A673 (cell line): Measurements from ENCODE around the gene GBE1. TPM values are rescaled to one million over a fixed set of nuclear protein-coding genes. Genes with fewer than 3 reads are reported as not detected.

Experiments used
- BruUV-seq: library from RNA; stranded (reverse); fragments of 400-500 nt; replicated peaks from 2 replicates; lab custom pipeline; 2021; lab: Mats Ljungman, UMichigan
- CTCF ChIA-PET: fragments of 300-600 bp; sonication (Branson Sonifier 250); formaldehyde crosslinking; loops from one replicate; lab custom pipeline; 2022; ENCODE audit warnings: antibody characterized with exemption; lab: Charles Lee
- POLR2A ChIA-PET: fragments of 300-600 bp; sonication (Branson Sonifier 250); formaldehyde crosslinking; loops from one replicate; lab custom pipeline; 2022; ENCODE audit warnings: antibody characterized with exemption; ENCODE audit not compliant: low non-redundant PET; lab: Charles Lee
- DNase-seq: peaks from one replicate; pipeline ENCODE4 v3.0.0-alpha.2; 2015; ENCODE audit warnings: low spot score
- H3K27ac ChIP-seq: fragments of 200-600 bp; sonication (generic); 2 replicates; pipeline ENCODE4 v1.5.1; 2016; ENCODE audit warnings: mixed run types, low read depth, mild to moderate bottlenecking, mixed read lengths, antibody characterized with exemption, low read length; ENCODE audit not compliant: poor library complexity, severe bottlenecking
- H3K27me3 ChIP-seq: fragments of 200-600 bp; sonication (generic); replicated peaks from 2 replicates; pipeline ENCODE4 v1.6.1; 2017; ENCODE audit warnings: mixed run types, low read depth, mild to moderate bottlenecking, mixed read lengths, antibody characterized with exemption, low read length; ENCODE audit not compliant: insufficient read depth, poor library complexity
- H3K36me3 ChIP-seq: fragments of 200-600 bp; sonication (generic); 2 replicates; pipeline ENCODE4 v1.6.1; 2016; ENCODE audit warnings: mixed run types, mild to moderate bottlenecking, mixed read lengths, antibody characterized with exemption, low read length; ENCODE audit not compliant: insufficient read depth, poor library complexity, severe bottlenecking
- H3K4me1 ChIP-seq: fragments of 200-600 bp; sonication (generic); 2 replicates; pipeline ENCODE4 v1.6.1; 2017; ENCODE audit warnings: mixed run types, mild to moderate bottlenecking, mixed read lengths, antibody characterized with exemption, low read length; ENCODE audit not compliant: insufficient read depth, poor library complexity, severe bottlenecking
- H3K4me3 ChIP-seq: fragments of 200-600 bp; sonication (generic); 2 replicates; pipeline ENCODE4 v1.5.1; 2016; ENCODE audit warnings: low read depth, mixed run types, mild to moderate bottlenecking, mixed read lengths, low read length; ENCODE audit not compliant: poor library complexity, severe bottlenecking
- H3K9me3 ChIP-seq: fragments of 200-600 bp; sonication (generic); 2 replicates; pipeline ENCODE4 v1.6.1; 2016; ENCODE audit warnings: mixed run types, low read depth, mild to moderate bottlenecking, mixed read lengths, antibody characterized with exemption, low read length; ENCODE audit not compliant: poor library complexity, severe bottlenecking
- CTCF ChIP-seq: fragments of 300-800, 200-600 bp; sonication (generic); conservative IDR thresholded peaks from 2 replicates; pipeline ENCODE4 v1.5.1; 2017; ENCODE audit warnings: low read depth, mild to moderate bottlenecking, antibody characterized with exemption, low read length, moderate library complexity, mixed read lengths
- EZH2 ChIP-seq: fragments of 200-600 bp; sonication (generic); IDR thresholded peaks from 2 replicates; pipeline ENCODE4 v1.6.1; 2017; ENCODE audit warnings: borderline replicate concordance, low read depth, mild to moderate bottlenecking, mixed read lengths, antibody characterized with exemption, low read length; ENCODE audit not compliant: poor library complexity, severe bottlenecking
- intact Hi-C: fragments of 100-400 bp; cut with micrococcal nuclease; formaldehyde crosslinking; loops from one replicate; pipeline ENCODE4 v1.10.0; 2022; ENCODE audit not compliant: unreplicated experiment
- total RNA-seq: library from RNA; stranded (reverse); gene quantifications from 2 replicates; pipeline ENCODE4 v1.2.3, GENCODE V29; 2021

GBE1 gene
- total RNA-seq, 1 experiment from 2014 or later, result 8.2 TPM

DNA sequence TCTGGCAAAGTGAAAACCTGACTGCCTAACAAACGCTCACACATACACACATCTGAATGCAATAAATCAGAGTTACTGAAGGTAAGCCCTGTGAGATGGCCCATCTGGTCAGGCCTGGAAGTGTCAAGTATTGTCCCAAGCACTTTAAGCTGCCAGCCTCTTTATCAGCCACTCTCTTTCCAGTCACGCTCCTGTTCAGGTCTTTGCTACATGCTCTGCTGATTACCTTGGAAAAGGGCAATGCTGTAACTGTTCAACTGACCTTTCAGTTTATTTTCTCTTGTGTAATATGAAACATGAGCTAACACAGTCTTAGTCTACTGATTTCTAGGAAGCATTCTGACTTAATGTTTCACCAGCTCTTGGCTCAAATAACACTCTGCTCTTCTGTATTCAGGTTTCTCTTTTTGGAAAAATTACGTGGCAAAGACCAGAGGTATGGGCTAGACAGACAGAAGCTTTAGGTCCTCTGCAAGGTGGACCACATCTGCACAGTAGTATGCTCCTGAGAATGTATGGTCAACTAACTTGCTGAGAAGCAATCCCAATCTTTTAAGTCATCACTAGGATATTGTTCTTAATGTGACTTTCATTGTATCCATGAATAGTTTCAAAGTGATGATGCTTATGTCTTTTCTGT is 44.5 kb downstream of the GBE1 start:
- CTCF ChIA-PET, result no interaction called here
- H3K27me3 ChIP-seq, result no peaks in the 10 kb centered on the region
- BruUV-seq, result no TSS peak
- no peaks in the 10 kb centered on the region for H3K9me3 ChIP-seq
- intact Hi-C loops, result no loop called here
- POLR2A ChIA-PET, result no interaction called here
- no peak overlapping the region for H3K4me3 ChIP-seq
- H3K36me3 ChIP-seq, result no peaks in the 10 kb centered on the region
- DNase-seq, result no peak
- no peak overlapping the region for H3K27ac ChIP-seq
- TF ChIP-seq EZH2 (no peak), CTCF (no peak)
- H3K4me1 ChIP-seq, result no peaks in the 10 kb centered on the region

DNA sequence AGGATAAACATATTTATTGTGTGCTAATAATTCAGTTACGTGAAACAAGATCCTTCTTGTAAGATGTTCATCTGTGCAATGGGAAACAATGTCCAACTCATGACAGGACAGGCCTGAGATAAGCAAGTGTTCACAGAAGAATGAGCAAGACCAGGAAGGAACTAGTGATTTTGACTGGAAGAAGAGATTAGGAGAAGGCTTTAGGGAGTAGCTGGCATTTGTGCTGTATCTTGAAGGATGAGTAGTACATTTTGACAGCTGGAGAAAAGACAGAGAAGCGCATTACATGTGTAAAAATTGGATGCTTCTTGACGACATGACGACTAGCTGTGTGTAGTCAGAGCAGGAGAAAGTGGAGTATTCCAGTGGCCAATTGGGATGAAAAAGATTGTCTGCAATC is 48.4 kb downstream of the GBE1 start:
- H3K4me1 ChIP-seq, result no peaks in the 10 kb centered on the region
- H3K4me3 ChIP-seq, result no peak overlapping the region
- no peak for DNase-seq
- TF ChIP-seq EZH2, result no peak
- no peaks in the 10 kb centered on the region for H3K27me3 ChIP-seq
- H3K27ac ChIP-seq, result no peak overlapping the region
- H3K36me3 ChIP-seq, result no peaks in the 10 kb centered on the region
- no peaks in the 10 kb centered on the region for H3K9me3 ChIP-seq
- ChIA-PET CTCF (no interaction called here), POLR2A (no interaction called here)
- no TSS peak for BruUV-seq
- intact Hi-C loops, result no loop called here

GRCh38 chr3:81709606-81710005 is 51.8 kb downstream of the GBE1 start:
- POLR2A ChIA-PET, result no interaction called here
- no peaks in the 10 kb centered on the region for H3K9me3 ChIP-seq
- BruUV-seq, result no TSS peak
- CTCF ChIA-PET, result no interaction called here
- no peaks in the 10 kb centered on the region for H3K4me1 ChIP-seq
- H3K36me3 ChIP-seq, result no peaks in the 10 kb centered on the region
- no peak overlapping the region for H3K4me3 ChIP-seq
- intact Hi-C loops, result no loop called here
- H3K27ac ChIP-seq, result no peak overlapping the region
- DNase-seq, result no peak
- no peaks in the 10 kb centered on the region for H3K27me3 ChIP-seq
- TF ChIP-seq EZH2, result no peak
- no peak for TF ChIP-seq CTCF

- POLR2A ChIA-PET, result no interaction called here
- CTCF ChIA-PET, result no interaction called here
- no TSS peak for BruUV-seq
Measured at GRCh38 chr3:81707996-81708395, 53.4 kb downstream of the GBE1 start.

More at GRCh38 chr3:81707996-81708395, 53.4 kb downstream of the GBE1 start:
- intact Hi-C loops, result no loop called here
- Histone ChIP-seq H3K4me1 (no peaks in the 10 kb centered on the region), H3K27me3 (no peaks in the 10 kb centered on the region), H3K9me3 (no peaks in the 10 kb centered on the region), H3K27ac (no peak overlapping the region), H3K36me3 (no peaks in the 10 kb centered on the region), H3K4me3 (no peak overlapping the region)
- TF ChIP-seq CTCF (no peak), EZH2 (no peak)
- no peak for DNase-seq
